Loucy (cell line): ENCODE measurements around the gene DIPK1A.

Experiments
- H2AFZ ChIP-seq: fragments of 200-600 bp; sonication (generic); 2 replicates; pipeline ENCODE4 v1.6.0; 2016; ENCODE audit warnings: antibody characterized with exemption, mild to moderate bottlenecking, low read length, moderate library complexity
- H3F3A ChIP-seq: fragments of 200-600 bp; 2 replicates; pipeline ENCODE4 v1.6.0; 2016; ENCODE audit warnings: antibody characterized with exemption, low read depth, mild to moderate bottlenecking
- H3K27me3 ChIP-seq: fragments of 200-600 bp; sonication (generic); 2 replicates; pipeline ENCODE4 v1.6.1; 2014; ENCODE audit warnings: low read length, mild to moderate bottlenecking; ENCODE audit not compliant: insufficient read depth, poor library complexity, severe bottlenecking
- H3K36me3 ChIP-seq: fragments of 200-600 bp; sonication (generic); 2 replicates; pipeline ENCODE4 v1.6.1; 2016; ENCODE audit warnings: low read length; ENCODE audit not compliant: insufficient read depth
- H3K4me1 ChIP-seq: fragments of 200-600 bp; sonication (generic); 2 replicates; pipeline ENCODE4 v1.5.1; 2014; ENCODE audit warnings: low read length, mild to moderate bottlenecking; ENCODE audit not compliant: insufficient read depth, poor library complexity, severe bottlenecking
- H3K4me2 ChIP-seq: fragments of 200-600 bp; sonication (generic); 2 replicates; pipeline ENCODE4 v1.6.0; 2014; ENCODE audit warnings: antibody characterized with exemption, low read length, low read depth, mild to moderate bottlenecking; ENCODE audit not compliant: poor library complexity, severe bottlenecking
- H3K4me3 ChIP-seq: fragments of 200-600 bp; sonication (generic); 2 replicates; pipeline ENCODE4 v1.5.1; 2014; ENCODE audit warnings: low read length, mild to moderate bottlenecking, mixed read lengths; ENCODE audit not compliant: poor library complexity, severe bottlenecking
- H3K79me2 ChIP-seq: fragments of 200-600 bp; sonication (generic); 2 replicates; pipeline ENCODE4 v1.6.1; 2014; ENCODE audit warnings: low read length; ENCODE audit not compliant: insufficient read depth
- H3K9ac ChIP-seq: fragments of 200-600 bp; sonication (generic); 2 replicates; pipeline ENCODE4 v1.6.0; 2014; ENCODE audit warnings: mild to moderate bottlenecking, low read depth, low read length, moderate library complexity; ENCODE audit not compliant: poor library complexity, severe bottlenecking
- H3K9me2 ChIP-seq: fragments of 200-600 bp; sonication (generic); replicated peaks from 2 replicates; pipeline ENCODE4 v1.6.1; 2016; ENCODE audit warnings: low read depth, low read length, mixed read lengths
- H3K9me3 ChIP-seq: fragments of 200-600 bp; sonication (generic); 2 replicates; pipeline ENCODE4 v1.6.1; 2014; ENCODE audit warnings: mild to moderate bottlenecking, antibody characterized with exemption, low read length, low read depth; ENCODE audit not compliant: insufficient read depth
- H4K20me1 ChIP-seq: fragments of 200-600 bp; sonication (generic); 2 replicates; pipeline ENCODE4 v1.6.0; 2014; ENCODE audit warnings: antibody characterized with exemption, low read length, mild to moderate bottlenecking; ENCODE audit not compliant: insufficient read depth, poor library complexity, severe bottlenecking
- CTCF ChIP-seq: fragments of 200-600 bp; sonication (generic); conservative IDR thresholded peaks from 2 replicates; pipeline ENCODE4 v1.5.1; 2014; ENCODE audit warnings: mild to moderate bottlenecking, antibody characterized with exemption, low read length
- EZH2phosphoT487 ChIP-seq: fragments of 200-600 bp; IDR thresholded peaks from 2 replicates; pipeline ENCODE4 v1.6.1; 2018; ENCODE audit warnings: antibody characterized with exemption, mild to moderate bottlenecking, moderate library complexity, borderline replicate concordance

The DIPK1A gene

DNA sequence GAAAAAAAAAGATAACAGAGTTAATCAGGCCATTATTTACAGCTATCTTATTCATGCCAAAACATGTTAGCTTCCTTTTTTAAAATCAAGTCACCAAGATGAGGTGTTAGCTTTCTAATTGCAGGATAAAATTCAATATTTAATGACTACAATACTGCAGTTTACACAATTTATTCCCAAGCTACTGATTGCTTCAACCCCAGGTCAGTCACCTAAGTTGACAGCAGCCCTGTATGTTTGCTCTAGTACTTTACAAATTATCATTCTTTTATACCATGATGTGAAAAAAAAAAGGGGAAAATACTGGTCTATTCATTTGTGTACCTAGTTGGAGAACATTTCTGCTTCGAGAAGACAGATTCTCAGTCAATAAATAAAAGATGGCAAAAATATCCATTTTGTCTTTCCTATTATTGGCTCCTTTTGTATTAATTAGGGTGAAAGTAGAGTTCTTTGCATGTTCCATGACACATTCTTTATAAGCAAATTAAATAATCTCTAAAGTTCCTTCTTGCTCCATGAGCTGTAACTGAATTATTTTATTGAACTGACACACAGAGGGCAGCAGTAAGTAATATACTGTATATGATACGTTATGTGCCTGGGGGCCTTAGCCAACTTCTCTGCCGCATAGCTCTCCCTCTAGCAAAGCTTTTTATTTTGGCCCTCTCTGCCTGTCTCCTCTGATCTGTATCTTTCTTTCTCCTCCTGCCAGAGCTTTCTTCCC lies 48.0 kb downstream of the DIPK1A start:
- no peaks in the 10 kb centered on the region for H4K20me1 ChIP-seq
- H3K79me2 ChIP-seq = no peaks in the 10 kb centered on the region
- peak; percentile 20 for TF ChIP-seq CTCF
- no peak for TF ChIP-seq EZH2phosphoT487
- H3K9me3 ChIP-seq = no peaks in the 10 kb centered on the region; the same call in 1 of the 2 replicates
- no peaks in the 10 kb centered on the region for H3F3A ChIP-seq
- H2AFZ ChIP-seq = no peak overlapping the region
- H3K4me2 ChIP-seq = no peak overlapping the region
- no peaks in the 10 kb centered on the region for H3K4me1 ChIP-seq
- no peaks in the 10 kb centered on the region for H3K9me2 ChIP-seq
- no peak overlapping the region for H3K9ac ChIP-seq
- no peak overlapping the region for H3K4me3 ChIP-seq
- H3K27me3 ChIP-seq = no peaks in the 10 kb centered on the region
- no peaks in the 10 kb centered on the region for H3K36me3 ChIP-seq

DNA sequence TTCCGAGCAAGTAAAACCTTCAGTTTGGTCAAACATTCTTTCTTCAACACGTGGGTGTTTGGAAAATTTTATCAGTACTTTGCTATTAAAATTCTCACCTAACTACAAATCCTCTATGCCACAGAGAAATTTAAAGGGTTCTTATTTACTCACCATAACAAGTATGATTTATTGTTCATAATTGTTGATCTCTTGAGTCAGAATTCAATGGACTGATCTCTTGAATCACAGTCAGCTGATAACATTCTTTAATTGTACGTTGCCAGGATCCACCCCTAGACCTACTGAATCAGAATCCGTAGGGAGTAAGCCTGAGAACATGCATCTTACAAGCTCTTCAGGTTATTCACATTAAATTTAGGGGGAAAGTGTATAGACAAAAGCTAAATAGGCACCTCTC lies 51.2 kb downstream of the DIPK1A start:
- no peaks in the 10 kb centered on the region for H3K4me1 ChIP-seq
- no peak overlapping the region for H3K4me3 ChIP-seq
- H4K20me1 ChIP-seq = no peaks in the 10 kb centered on the region
- H3K79me2 ChIP-seq = no peaks in the 10 kb centered on the region
- TF ChIP-seq EZH2phosphoT487 (no peak), CTCF (no peak)
- H3F3A ChIP-seq = no peaks in the 10 kb centered on the region
- H2AFZ ChIP-seq = no peak overlapping the region
- no peak overlapping the region for H3K9ac ChIP-seq
- H3K9me3 ChIP-seq = peaks cover 6% of the 10 kb centered on the region; the same call in 1 of the 2 replicates
- no peaks in the 10 kb centered on the region for H3K27me3 ChIP-seq
- H3K4me2 ChIP-seq = no peak overlapping the region
- H3K36me3 ChIP-seq = no peaks in the 10 kb centered on the region
- no peaks in the 10 kb centered on the region for H3K9me2 ChIP-seq

DNA sequence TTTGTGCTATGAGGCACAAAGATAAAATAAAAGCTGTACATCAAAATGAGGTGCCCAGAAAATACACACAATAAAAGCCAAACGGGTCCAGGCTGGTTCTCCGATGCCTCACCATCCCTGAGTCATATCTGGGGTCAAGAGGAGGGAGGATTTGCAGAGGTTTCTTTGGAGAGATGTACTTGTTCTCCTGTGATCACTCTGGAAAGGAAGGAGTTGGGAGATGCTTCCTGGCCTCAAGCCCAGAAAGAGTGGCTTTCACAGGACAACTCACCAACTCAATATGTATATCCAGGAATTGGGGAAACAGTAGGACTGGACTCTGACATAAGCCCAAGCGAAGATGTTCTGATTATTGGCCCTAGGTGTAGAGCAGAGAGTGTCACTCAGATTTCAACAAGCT lies 51.9 kb downstream of the DIPK1A start:
- Histone ChIP-seq H2AFZ (no peak overlapping the region), H3K4me2 (no peak overlapping the region), H3K9me2 (no peaks in the 10 kb centered on the region), H3K9ac (no peak overlapping the region), H3K36me3 (no peaks in the 10 kb centered on the region), H3K9me3 (peaks cover 6% of the 10 kb centered on the region; the same call in 1 of the 2 replicates), H3K4me1 (no peaks in the 10 kb centered on the region), H3K79me2 (no peaks in the 10 kb centered on the region), H4K20me1 (no peaks in the 10 kb centered on the region), H3K27me3 (no peaks in the 10 kb centered on the region), H3K4me3 (no peak overlapping the region), H3F3A (no peaks in the 10 kb centered on the region)
- TF ChIP-seq CTCF = no peak
- TF ChIP-seq EZH2phosphoT487 = no peak
